GM18511 (cell line): Measurements from ENCODE around the gene SAE1.
"Not testable (repeated sequence)": the region's sequence is repeated elsewhere in the genome, so short reads cannot be mapped to it uniquely, and the experiment has no call there.

Experiments used
- ATAC-seq: cut with Tn5 transposase; IDR thresholded peaks from one replicate; pipeline ENCODE4 v1.9.1; 2021; ENCODE audit warnings: mild to moderate bottlenecking, moderate library complexity; ENCODE audit not compliant: unreplicated experiment

Gene SAE1

GRCh38 chr19:47232422-47233211 lies 102.0 kb downstream of the SAE1 start:
- ATAC-seq: no peak

- ATAC-seq: no peak
These were observed 105.5 kb downstream of the SAE1 start for GRCh38 chr19:47236072-47236675.

GRCh38 chr19:47239152-47239551 lies 108.5 kb downstream of the SAE1 start:
- ATAC-seq: no peak

- no peak for ATAC-seq
These were observed 109.1 kb downstream of the SAE1 start for GRCh38 chr19:47239610-47240296.

- ATAC-seq: no peak
These were observed 109.9 kb downstream of the SAE1 start for GRCh38 chr19:47240556-47240955.

- ATAC-seq: no peak
These were observed 110.6 kb downstream of the SAE1 start for GRCh38 chr19:47240996-47241918.

- ATAC-seq: no peak
These were observed 111.4 kb downstream of the SAE1 start for GRCh38 chr19:47241919-47242577.

GRCh38 chr19:47243364-47243775 lies 112.7 kb downstream of the SAE1 start:
- no peak for ATAC-seq

GRCh38 chr19:47243776-47244547 lies 113.3 kb downstream of the SAE1 start:
- peak; percentile 61 for ATAC-seq

- no peak for ATAC-seq
These were observed 116.8 kb downstream of the SAE1 start for GRCh38 chr19:47247308-47247990.

GRCh38 chr19:47253016-47253415 lies 122.4 kb downstream of the SAE1 start:
- ATAC-seq: not testable (repeated sequence)

- ATAC-seq: no peak
These were observed 122.8 kb downstream of the SAE1 start for GRCh38 chr19:47253467-47253881.

- ATAC-seq: no peak
These were observed 123.3 kb downstream of the SAE1 start for GRCh38 chr19:47253970-47254369.

- peak; percentile 60 for ATAC-seq
These were observed 125.5 kb downstream of the SAE1 start, which contains the start of gene CCDC9 for GRCh38 chr19:47255879-47256692. Gene CCDC9 (plus strand): TSS chr19:47256525. CDS start chr19:47258401, 1,876 bp downstream.

GRCh38 chr19:47256693-47257410 lies 126.2 kb downstream of the SAE1 start:
- peak; percentile 76 for ATAC-seq

GRCh38 chr19:47257411-47258169 lies 127.0 kb downstream of the SAE1 start:
- ATAC-seq: no peak

- no peak for ATAC-seq
These were observed 127.8 kb downstream of the SAE1 start for GRCh38 chr19:47258434-47258833.
